Activated naive CD4-positive, alpha-beta T cell treated with anti-CD3 and anti-CD28 coated beads, Interleukin-2, amount 50 U/mL, for 72 hours (primary cell): Measurements from ENCODE around the gene EMILIN3. TPM values are rescaled to one million over a fixed set of nuclear protein-coding genes. Genes with fewer than 3 reads are reported as not detected.
A peak's percentile ranks its signal among the peaks of the same experiment; 100 is the strongest.

ENCODE experiments used
- ATAC-seq, 2 donors: fragments of 150-1000 bp; cut with Tn5 transposase; 2 replicates each; pipeline ENCODE4 v1.10.0; 2021; ENCODE audit warnings: mild to moderate bottlenecking in 2 of 2, moderate library complexity in 2 of 2
- DNase-seq, 2 donors: peaks; one replicate each; pipeline ENCODE4 v3.0.0; 2021 to 2022; ENCODE audit warnings: low spot score in 2 of 2
- H3K27ac Mint-ChIP-seq, 2 donors: one replicate each; pipeline ENCODE4 v1.8.0; 2022; ENCODE audit warnings: mild to moderate bottlenecking in 2 of 2, mixed read lengths in 2 of 2
- H3K36me3 Mint-ChIP-seq, 2 donors: one replicate each; pipeline ENCODE4 v1.8.0; 2022; ENCODE audit warnings: mixed read lengths in 2 of 2
- H3K9me3 Mint-ChIP-seq, 2 donors: one replicate each; pipeline ENCODE4 v1.8.0; 2022; ENCODE audit warnings: mixed read lengths in 2 of 2
- total RNA-seq, 2 donors: library from RNA; stranded (reverse); gene quantifications; one replicate each; pipeline ENCODE4 v1.2.3, GENCODE V29; 2022

EMILIN3 gene
- total RNA-seq, 2 donors from 2014 or later, result 0.27 TPM; not detected in 1

GRCh38 chr20:41358230-41358629 is 8.4 kb downstream of the EMILIN3 start:
- Mint-ChIP-seq H3K27ac (no peak overlapping the region), H3K9me3 (no peaks in the 10 kb centered on the region), H3K36me3 (no peaks in the 10 kb centered on the region)
- DNase-seq (no peak), ATAC-seq (no peak)

- Mint-ChIP-seq H3K9me3 (no peaks in the 10 kb centered on the region), H3K27ac (no peak overlapping the region)
- ATAC-seq, result peak in 1 of 2 donors; percentile 24
These were observed 9.0 kb downstream of the EMILIN3 start for GRCh38 chr20:41357424-41358163.

GRCh38 chr20:41356951-41357350 is 9.7 kb downstream of the EMILIN3 start:
- no peaks in the 10 kb centered on the region for H3K9me3 Mint-ChIP-seq
- no peak overlapping the region for H3K27ac Mint-ChIP-seq
- ATAC-seq (no peak), DNase-seq (no peak)
- H3K36me3 Mint-ChIP-seq, result no peaks in the 10 kb centered on the region

More at GRCh38 chr20:41357424-41358163, 9.0 kb downstream of the EMILIN3 start:
- H3K36me3 Mint-ChIP-seq, result no peaks in the 10 kb centered on the region
- DNase-seq, result no peak

- no peaks in the 10 kb centered on the region for H3K9me3 Mint-ChIP-seq
- H3K27ac Mint-ChIP-seq, result no peak overlapping the region
- no peaks in the 10 kb centered on the region for H3K36me3 Mint-ChIP-seq
- ATAC-seq (no peak), DNase-seq (no peak)
These were observed 10.9 kb downstream of the EMILIN3 start for GRCh38 chr20:41355598-41356203.

GRCh38 chr20:41355192-41355591 is 11.4 kb downstream of the EMILIN3 start:
- Mint-ChIP-seq H3K27ac (no peak overlapping the region), H3K9me3 (no peaks in the 10 kb centered on the region), H3K36me3 (no peaks in the 10 kb centered on the region)
- ATAC-seq (no peak), DNase-seq (no peak)

- Mint-ChIP-seq H3K36me3 (no peaks in the 10 kb centered on the region), H3K27ac (no peak overlapping the region), H3K9me3 (no peaks in the 10 kb centered on the region)
- ATAC-seq, result no peak
- no peak for DNase-seq
These were observed 13.1 kb downstream of the EMILIN3 start for GRCh38 chr20:41353530-41353929.

- Mint-ChIP-seq H3K27ac (no peak overlapping the region), H3K36me3 (no peaks in the 10 kb centered on the region), H3K9me3 (no peaks in the 10 kb centered on the region)
- ATAC-seq (no peak), DNase-seq (no peak)
These were observed 14.0 kb downstream of the EMILIN3 start for GRCh38 chr20:41352666-41353065.

GRCh38 chr20:41352106-41352505 is 14.5 kb downstream of the EMILIN3 start:
- Mint-ChIP-seq H3K9me3 (no peaks in the 10 kb centered on the region), H3K27ac (no peak overlapping the region), H3K36me3 (no peaks in the 10 kb centered on the region)
- DNase-seq (no peak), ATAC-seq (no peak)

- DNase-seq (no peak), ATAC-seq (no peak)
- peak overlapping the region; percentile 5 to 38 for H3K27ac Mint-ChIP-seq
- no peaks in the 10 kb centered on the region for H3K9me3 Mint-ChIP-seq
- no peaks in the 10 kb centered on the region for H3K36me3 Mint-ChIP-seq
These were observed 16.1 kb downstream of the EMILIN3 start for GRCh38 chr20:41350408-41350962.

- no peaks in the 10 kb centered on the region for H3K36me3 Mint-ChIP-seq
- no peak for DNase-seq
- H3K9me3 Mint-ChIP-seq, result no peaks in the 10 kb centered on the region
- no peak overlapping the region for H3K27ac Mint-ChIP-seq
- no peak for ATAC-seq
These were observed 16.7 kb downstream of the EMILIN3 start for GRCh38 chr20:41349943-41350342.

GRCh38 chr20:41349266-41349665 is 17.4 kb downstream of the EMILIN3 start:
- H3K27ac Mint-ChIP-seq, result no peak overlapping the region
- H3K9me3 Mint-ChIP-seq, result no peaks in the 10 kb centered on the region
- DNase-seq (no peak), ATAC-seq (no peak)
- no peaks in the 10 kb centered on the region for H3K36me3 Mint-ChIP-seq

- no peak overlapping the region for H3K27ac Mint-ChIP-seq
- DNase-seq, result no peak
- ATAC-seq, result no peak
- H3K9me3 Mint-ChIP-seq, result no peaks in the 10 kb centered on the region
- no peaks in the 10 kb centered on the region for H3K36me3 Mint-ChIP-seq
These were observed 18.0 kb downstream of the EMILIN3 start for GRCh38 chr20:41348430-41349172.

- Mint-ChIP-seq H3K36me3 (no peaks in the 10 kb centered on the region), H3K9me3 (no peaks in the 10 kb centered on the region), H3K27ac (peak overlapping the region in 1 of 2 donors; percentile 50)
- ATAC-seq (no peak), DNase-seq (no peak)
These were observed 18.8 kb downstream of the EMILIN3 start for GRCh38 chr20:41347523-41348429.

GRCh38 chr20:41345729-41346067 is 20.9 kb downstream of the EMILIN3 start:
- no peak overlapping the region for H3K27ac Mint-ChIP-seq
- H3K9me3 Mint-ChIP-seq, result no peaks in the 10 kb centered on the region
- ATAC-seq (no peak), DNase-seq (no peak)
- no peaks in the 10 kb centered on the region for H3K36me3 Mint-ChIP-seq

GRCh38 chr20:41344938-41345728 is 21.5 kb downstream of the EMILIN3 start:
- Mint-ChIP-seq H3K27ac (no peak overlapping the region), H3K36me3 (no peaks in the 10 kb centered on the region), H3K9me3 (no peaks in the 10 kb centered on the region)
- ATAC-seq (no peak), DNase-seq (no peak)

- Mint-ChIP-seq H3K9me3 (no peaks in the 10 kb centered on the region), H3K36me3 (no peaks in the 10 kb centered on the region)
These were observed 22.1 kb downstream of the EMILIN3 start for GRCh38 chr20:41344477-41344876.

More at GRCh38 chr20:41344477-41344876, 22.1 kb downstream of the EMILIN3 start:
- no peak for DNase-seq
- no peak overlapping the region for H3K27ac Mint-ChIP-seq
- no peak for ATAC-seq
